Suprapubic skin (tissue), 4 donors: ENCODE results near the gene EP300. TPM values are rescaled to one million over a fixed set of nuclear protein-coding genes. Genes with fewer than 3 reads are reported as not detected.

Experiments
- DNase-seq, 2 donors: peaks; one replicate each; pipeline ENCODE4 v3.0.0-alpha.2; 2019; ENCODE audit warnings: low spot score in 2 of 2
- H3K27ac ChIP-seq: fragments of 200-600 bp; sonication (generic); one replicate; pipeline ENCODE4 v1.5.1; 2019
- H3K27me3 ChIP-seq: fragments of 200-600 bp; sonication (generic); one replicate; pipeline ENCODE4 v1.5.1; 2019
- H3K36me3 ChIP-seq: fragments of 200-600 bp; sonication (generic); one replicate; pipeline ENCODE4 v1.5.1; 2019
- H3K4me1 ChIP-seq: fragments of 200-600 bp; sonication (generic); one replicate; pipeline ENCODE4 v1.5.1; 2019
- H3K4me3 ChIP-seq: fragments of 200-600 bp; sonication (generic); one replicate; pipeline ENCODE4 v1.5.1; 2019; ENCODE audit warnings: mild to moderate bottlenecking
- H3K9me3 ChIP-seq: fragments of 200-600 bp; sonication (generic); one replicate; pipeline ENCODE4 v1.5.1; 2019
- EP300 ChIP-seq: sonication (generic); formaldehyde crosslinking; IDR thresholded peaks from one replicate; pipeline ENCODE4 v1.6.1; 2017; ENCODE audit warnings: antibody characterized with exemption
- POLR2A ChIP-seq, 2 donors: fragments of 450-650 bp; IDR thresholded peaks; one replicate each; pipeline ENCODE4 v1.6.1; 2017; ENCODE audit warnings: antibody characterized with exemption in 2 of 2, mild to moderate bottlenecking in 2 of 2, moderate library complexity in 2 of 2
- POLR2AphosphoS5 ChIP-seq, 3 donors: sonication (generic); formaldehyde crosslinking; IDR thresholded peaks; one replicate each; pipeline ENCODE4 v1.6.1; 2017; ENCODE audit warnings: antibody characterized with exemption in 3 of 3
- WGBS: methylation state at CpG from one replicate; pipeline ENCODE4 v1.1.5; 2018; 5-methylcytosine and 5-hydroxymethylcytosine counted together
- total RNA-seq, 4 donors: library from RNA; depleted of rRNA; stranded (reverse); fragments of >200 nt; gene quantifications; one replicate each; pipeline ENCODE4 v1.1.0, GENCODE V29; 2016
- TF ChIP-seq, protein P1 (sequence below), 2 donors: fragments of 200-600 bp in 1 of 2; fragments of 450-650 bp in 1 of 2; sonication (generic) in 1 of 2; IDR thresholded peaks; one replicate each; pipeline ENCODE4 v1.5.1; 2016 to 2019; ENCODE audit warnings: antibody characterized with exemption in 2 of 2, mild to moderate bottlenecking in 1 of 2, moderate library complexity in 1 of 2

Gene EP300
- total RNA-seq, 4 donors from 2014 or later, result 103 to 172 (median 126) TPM

DNA sequence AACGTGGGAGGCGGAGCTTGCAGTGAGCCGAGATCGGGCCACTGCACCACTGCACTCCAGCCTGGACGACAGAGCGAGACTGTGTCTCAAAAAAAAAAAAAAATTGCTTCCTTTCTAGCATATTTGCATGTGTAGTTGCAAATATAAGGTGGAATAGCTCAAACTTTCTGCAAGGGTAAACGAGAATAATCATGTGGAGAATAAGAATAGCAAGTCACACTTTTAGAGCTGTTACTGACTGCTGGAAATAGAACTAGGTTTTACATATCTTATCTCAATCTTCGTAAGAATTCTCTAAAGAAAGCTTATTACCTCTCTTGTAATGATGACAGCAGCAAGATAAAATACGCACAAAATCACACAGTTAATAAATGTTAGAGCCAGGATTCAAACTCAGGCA lies 114.3 kb downstream of the EP300 start:
- Histone ChIP-seq H3K4me3 (no peak overlapping the region), H3K4me1 (peaks cover 10% of the 10 kb centered on the region), H3K9me3 (no peaks in the 10 kb centered on the region), H3K36me3 (peaks cover 19% of the 10 kb centered on the region), H3K27me3 (no peaks in the 10 kb centered on the region), H3K27ac (no peak overlapping the region)
- 92% methylated on average over 9 of the region's 9 CpGs for WGBS
- no peak for TF ChIP-seq EP300
- TF ChIP-seq POLR2AphosphoS5 (IDR thresholded peaks at IDR 0.05), result no peak
- TF ChIP-seq, protein P1, sequence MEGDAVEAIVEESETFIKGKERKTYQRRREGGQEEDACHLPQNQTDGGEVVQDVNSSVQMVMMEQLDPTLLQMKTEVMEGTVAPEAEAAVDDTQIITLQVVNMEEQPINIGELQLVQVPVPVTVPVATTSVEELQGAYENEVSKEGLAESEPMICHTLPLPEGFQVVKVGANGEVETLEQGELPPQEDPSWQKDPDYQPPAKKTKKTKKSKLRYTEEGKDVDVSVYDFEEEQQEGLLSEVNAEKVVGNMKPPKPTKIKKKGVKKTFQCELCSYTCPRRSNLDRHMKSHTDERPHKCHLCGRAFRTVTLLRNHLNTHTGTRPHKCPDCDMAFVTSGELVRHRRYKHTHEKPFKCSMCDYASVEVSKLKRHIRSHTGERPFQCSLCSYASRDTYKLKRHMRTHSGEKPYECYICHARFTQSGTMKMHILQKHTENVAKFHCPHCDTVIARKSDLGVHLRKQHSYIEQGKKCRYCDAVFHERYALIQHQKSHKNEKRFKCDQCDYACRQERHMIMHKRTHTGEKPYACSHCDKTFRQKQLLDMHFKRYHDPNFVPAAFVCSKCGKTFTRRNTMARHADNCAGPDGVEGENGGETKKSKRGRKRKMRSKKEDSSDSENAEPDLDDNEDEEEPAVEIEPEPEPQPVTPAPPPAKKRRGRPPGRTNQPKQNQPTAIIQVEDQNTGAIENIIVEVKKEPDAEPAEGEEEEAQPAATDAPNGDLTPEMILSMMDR (IDR thresholded peaks at IDR 0.05), result no peak
- no peak for TF ChIP-seq POLR2A (IDR thresholded peaks at IDR 0.05)
- no peak for DNase-seq

DNA sequence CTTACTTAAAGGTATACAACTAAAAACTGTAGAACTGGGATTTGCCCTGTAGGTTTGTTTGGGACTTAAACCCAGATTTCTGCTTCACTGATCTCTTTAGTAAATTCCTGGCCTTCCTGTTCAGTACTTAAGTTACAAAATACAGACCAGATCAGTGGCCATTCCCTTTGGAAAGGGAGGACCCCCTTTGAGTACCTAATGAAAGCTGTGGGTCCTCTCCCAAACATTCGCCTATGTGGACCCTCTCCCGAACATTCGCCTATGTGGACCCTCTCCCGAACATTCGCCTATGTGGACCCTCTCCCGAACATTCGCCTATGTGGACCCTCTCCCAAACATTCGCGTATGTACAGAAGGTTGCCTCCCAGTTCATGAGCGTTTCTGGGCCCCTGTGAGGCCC lies 123.0 kb downstream of the EP300 start:
- WGBS, result 96% methylated on average over 10 of the region's 10 CpGs
- Histone ChIP-seq H3K4me3 (no peak overlapping the region), H3K27me3 (no peaks in the 10 kb centered on the region), H3K27ac (no peak overlapping the region), H3K9me3 (no peaks in the 10 kb centered on the region), H3K36me3 (peaks cover 42% of the 10 kb centered on the region), H3K4me1 (peaks cover 13% of the 10 kb centered on the region)
- DNase-seq, result no peak
- TF ChIP-seq POLR2AphosphoS5 (IDR thresholded peaks at IDR 0.05), result no peak
- TF ChIP-seq, protein P1 (IDR thresholded peaks at IDR 0.05), result no peak
- no peak for TF ChIP-seq EP300
- no peak for TF ChIP-seq POLR2A (IDR thresholded peaks at IDR 0.05)

DNA sequence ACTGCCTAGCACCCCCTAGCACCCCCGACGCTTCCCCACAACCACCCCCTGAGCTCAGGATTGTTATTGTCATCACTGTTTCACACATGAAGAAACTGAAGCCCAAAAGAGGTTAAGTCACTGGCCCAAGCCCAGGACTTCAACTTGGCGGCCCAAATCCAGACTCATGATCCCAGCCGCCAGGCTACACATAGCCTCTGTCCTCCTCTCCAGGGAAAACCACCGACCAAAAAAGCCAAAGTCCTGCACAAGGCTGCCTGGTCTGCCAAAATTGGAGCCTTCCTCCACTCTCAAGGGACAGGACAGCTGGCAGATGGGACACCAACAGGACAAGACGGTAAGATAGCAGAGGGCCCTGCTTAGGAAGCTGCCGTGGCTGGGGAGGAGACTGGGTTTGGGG lies 123.5 kb downstream of the EP300 start:
- Histone ChIP-seq H3K9me3 (no peaks in the 10 kb centered on the region), H3K27ac (no peak overlapping the region), H3K36me3 (peaks cover 39% of the 10 kb centered on the region), H3K4me3 (no peak overlapping the region), H3K27me3 (no peaks in the 10 kb centered on the region), H3K4me1 (peaks cover 13% of the 10 kb centered on the region)
- 95% methylated on average over 7 of the region's 7 CpGs for WGBS
- TF ChIP-seq POLR2AphosphoS5 (IDR thresholded peaks at IDR 0.05) (no peak), EP300 (no peak), POLR2A (IDR thresholded peaks at IDR 0.05) (no peak)
- TF ChIP-seq, protein P1 (IDR thresholded peaks at IDR 0.05), result no peak
- no peak for DNase-seq

DNA sequence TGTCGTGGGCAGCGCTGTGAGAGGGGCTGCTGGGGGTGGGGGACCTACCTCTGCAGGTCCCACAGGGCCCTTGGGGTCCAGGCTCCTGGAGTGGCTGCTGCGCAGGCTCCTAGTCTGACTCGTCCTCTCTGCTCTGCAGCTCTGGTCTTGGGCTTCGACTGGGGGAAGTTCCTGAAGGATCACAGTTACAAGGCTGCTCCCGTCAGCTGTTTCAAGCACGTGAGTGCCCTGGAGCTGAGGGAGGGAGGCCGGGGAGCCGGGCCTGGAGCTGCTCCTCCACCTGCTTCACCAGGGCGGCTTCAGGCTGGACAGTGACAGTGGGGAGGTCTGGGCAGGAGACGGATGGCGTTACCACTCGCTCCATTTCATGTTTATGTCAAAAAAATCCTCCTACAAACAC lies 124.6 kb downstream of the EP300 start:
- Histone ChIP-seq H3K4me1 (peaks cover 13% of the 10 kb centered on the region), H3K9me3 (no peaks in the 10 kb centered on the region), H3K27ac (peak overlapping the region; percentile 69), H3K36me3 (peaks cover 47% of the 10 kb centered on the region), H3K4me3 (peak overlapping the region; percentile 13), H3K27me3 (no peaks in the 10 kb centered on the region)
- WGBS, result 74% methylated on average over 11 of the region's 13 CpGs
- no peak for TF ChIP-seq EP300
- TF ChIP-seq, protein P1 (IDR thresholded peaks at IDR 0.05), result no peak
- no peak for TF ChIP-seq POLR2AphosphoS5 (IDR thresholded peaks at IDR 0.05)
- no peak for TF ChIP-seq POLR2A (IDR thresholded peaks at IDR 0.05)
- no peak for DNase-seq

DNA sequence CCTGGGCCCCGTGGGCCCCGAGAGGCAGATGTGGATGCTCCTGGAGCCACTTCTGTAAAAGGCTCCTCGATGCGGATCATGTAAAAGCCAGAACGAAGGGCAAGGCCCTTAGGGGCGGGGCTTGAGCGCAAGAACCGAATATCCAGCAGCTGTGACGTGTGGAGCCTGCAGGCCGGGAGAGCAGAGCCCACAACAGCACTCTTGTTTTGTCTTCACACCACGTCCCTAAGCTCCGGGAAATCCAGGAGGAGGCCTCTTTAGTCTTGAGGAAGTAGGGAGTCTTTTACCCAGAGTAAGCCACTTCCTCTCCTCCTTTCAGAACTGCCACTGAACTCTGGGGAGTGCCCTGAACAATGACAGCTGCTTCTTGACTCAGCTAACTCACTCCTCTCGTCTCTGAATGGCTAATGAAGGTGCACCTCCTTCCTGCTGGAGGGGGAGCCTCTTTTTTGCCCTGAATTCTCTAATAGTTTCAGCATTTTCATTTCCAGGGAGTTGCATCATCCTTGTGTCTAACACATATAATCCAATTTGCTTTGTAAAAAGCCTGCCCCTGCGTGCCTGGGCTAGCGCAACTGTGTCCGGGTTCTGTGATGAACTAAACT lies 125.3 kb downstream of the EP300 start:
- 39% methylated on average over 15 of the region's 16 CpGs for WGBS
- Histone ChIP-seq H3K9me3 (no peaks in the 10 kb centered on the region), H3K4me3 (peak overlapping the region; percentile 13), H3K27ac (peak overlapping the region; percentile 69), H3K36me3 (peaks cover 51% of the 10 kb centered on the region), H3K4me1 (peaks cover 13% of the 10 kb centered on the region), H3K27me3 (no peaks in the 10 kb centered on the region)
- TF ChIP-seq, protein P1 (IDR thresholded peaks at IDR 0.05), result no peak
- peak in 1 of 3 donors; percentile 31 for TF ChIP-seq POLR2AphosphoS5 (IDR thresholded peaks at IDR 0.05)
- peak in 1 of 2 donors; percentile 75 for DNase-seq
